ENCODE results near the gene METTL9.
"Not testable (repeated sequence)": the region's sequence is repeated elsewhere in the genome, so short reads cannot be mapped to it uniquely, and the experiment has no call there.

METTL9 gene

DNA sequence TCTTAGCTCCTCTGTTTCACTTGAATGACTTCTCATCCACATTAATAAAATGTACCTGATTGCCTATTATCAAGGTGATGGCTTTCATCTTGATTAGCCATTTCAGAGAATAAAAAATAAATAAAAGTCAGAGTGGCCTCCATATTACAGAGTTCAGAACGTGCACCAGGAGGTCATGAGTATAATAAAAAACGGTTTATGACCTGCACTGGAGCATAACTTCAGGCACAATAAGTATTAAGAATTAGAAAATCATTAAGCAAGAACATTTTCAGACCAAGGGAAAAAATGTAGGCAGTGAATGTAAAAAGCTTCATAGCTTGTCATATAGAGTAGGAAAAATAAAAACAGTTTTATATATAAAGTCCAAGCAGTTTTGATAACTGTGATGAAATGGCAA is 11.4 kb downstream of the METTL9 start:
- no peak for DNase-seq (ENCODE audit: low spot score)

DNA sequence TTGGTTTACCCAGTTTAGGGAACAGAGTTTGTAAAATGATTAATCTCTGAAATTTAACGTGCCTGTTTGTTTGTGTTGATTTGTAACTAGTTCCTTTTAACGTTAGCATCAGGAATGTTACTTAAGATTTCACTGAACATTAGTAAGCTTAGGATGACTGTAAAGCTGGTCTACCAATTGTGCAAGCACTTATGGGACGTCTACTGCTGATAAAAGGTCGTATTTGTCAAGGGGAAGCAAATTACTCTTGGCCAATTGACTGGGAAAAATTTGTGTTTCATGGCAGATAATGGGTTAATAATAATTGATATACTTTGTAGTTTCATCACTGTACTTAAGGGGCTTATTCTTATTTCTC is 11.8 kb downstream of the METTL9 start:
- DNase-seq (ENCODE audit: low spot score), result no peak

DNA sequence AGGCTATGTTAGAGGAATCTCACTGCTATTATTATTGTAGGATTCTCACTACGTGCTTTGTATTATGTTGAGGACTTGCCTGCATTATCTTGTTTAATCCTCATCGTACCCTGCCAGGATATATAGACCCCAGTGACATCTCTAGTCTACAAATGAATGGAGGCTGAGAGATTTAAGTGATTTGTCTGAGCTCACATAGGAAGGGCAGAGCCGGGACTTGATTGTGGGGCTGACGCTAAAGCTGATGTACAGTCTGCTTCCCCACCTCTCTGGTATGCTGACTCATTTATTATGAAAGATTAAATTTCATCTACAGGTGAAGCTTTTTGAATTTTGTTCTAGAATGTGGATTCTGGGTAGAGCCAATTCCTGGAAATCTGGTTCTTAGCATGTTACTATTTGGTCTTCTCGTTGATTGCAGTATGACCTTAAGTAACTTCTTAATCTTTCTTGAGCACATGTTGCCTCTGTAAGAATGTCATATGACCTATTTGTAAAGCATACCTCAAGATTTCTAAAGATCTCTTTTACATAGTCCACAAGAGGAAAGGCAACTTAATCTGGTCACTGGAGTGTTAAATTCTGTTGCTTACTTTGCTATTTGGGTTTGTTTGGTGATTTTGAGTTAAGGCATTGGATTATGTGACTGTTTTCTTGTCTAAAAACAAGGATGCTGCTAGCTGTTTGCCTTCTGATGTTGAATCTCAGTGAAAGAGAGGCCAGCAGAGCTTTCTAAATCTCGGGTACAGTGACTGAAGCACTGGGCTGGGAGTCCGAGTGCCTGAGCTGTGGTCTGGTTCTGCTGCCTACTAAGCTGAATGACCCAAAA is 12.4 kb downstream of the METTL9 start:
- DNase-seq (ENCODE audit: low spot score), result no peak

- no peak for DNase-seq (ENCODE audit: low spot score)
Observed at GRCh38 chr16:21613361-21613760, 14.0 kb downstream of the METTL9 start.

GRCh38 chr16:21613781-21614180 is 14.4 kb downstream of the METTL9 start:
- DNase-seq (ENCODE audit: low spot score), result no peak

GRCh38 chr16:21614896-21615295 is 15.5 kb downstream of the METTL9 start:
- no peak for DNase-seq (ENCODE audit: low spot score)

- DNase-seq (ENCODE audit: low spot score), result no peak
Observed at GRCh38 chr16:21617607-21618006, 18.2 kb downstream of the METTL9 start.

DNA sequence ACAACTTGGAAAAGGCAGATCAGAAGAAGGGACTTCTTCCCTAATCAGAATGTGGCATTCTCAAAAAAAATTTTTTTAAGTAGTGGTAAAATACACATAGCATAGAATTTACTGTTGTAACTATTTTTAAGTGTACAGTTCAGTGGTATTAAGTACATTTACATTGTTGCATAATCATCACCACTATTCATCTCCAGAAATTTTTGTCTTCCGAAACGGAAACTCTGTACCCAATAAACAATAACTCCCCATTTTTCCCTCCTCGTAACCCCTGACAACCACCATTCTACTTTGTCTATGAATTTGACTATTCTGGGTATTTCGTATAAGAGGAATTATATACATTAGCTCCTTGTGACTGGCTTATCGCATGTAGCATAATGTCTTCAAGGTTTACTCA is 18.9 kb downstream of the METTL9 start:
- no peak for DNase-seq (ENCODE audit: low spot score)

DNA sequence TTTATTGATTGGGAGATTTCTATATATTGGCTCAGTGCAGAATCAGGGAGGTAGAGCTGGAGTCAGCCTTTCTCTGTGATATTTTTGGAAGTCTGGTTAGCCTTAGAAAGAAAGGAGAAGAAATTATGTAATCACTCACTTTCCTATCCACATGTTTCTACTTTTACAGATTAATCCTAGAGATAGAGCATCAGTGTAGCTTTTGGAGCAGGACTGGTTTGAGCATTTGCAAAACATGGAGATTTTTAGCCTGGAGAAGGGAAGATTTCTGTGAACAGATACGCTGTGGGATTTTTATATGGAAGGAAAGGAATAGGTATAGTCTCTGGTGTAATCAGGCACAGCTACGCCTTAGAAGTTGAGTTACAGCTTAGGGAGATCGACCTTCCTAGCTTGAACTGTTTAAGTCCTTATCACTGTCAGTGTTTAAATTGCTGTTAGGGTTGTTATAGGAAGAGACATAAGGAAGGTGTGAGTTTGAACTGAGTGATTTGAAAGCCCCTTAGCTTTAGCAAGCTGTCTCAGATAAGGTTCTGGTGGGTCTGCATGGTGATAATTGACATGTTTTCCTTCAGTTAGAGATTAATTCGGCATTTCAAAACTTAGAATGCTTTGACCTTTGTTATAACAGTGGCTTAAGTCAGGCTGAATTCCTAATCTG is 20.5 kb downstream of the METTL9 start:
- DNase-seq (ENCODE audit: low spot score), result no peak

DNA sequence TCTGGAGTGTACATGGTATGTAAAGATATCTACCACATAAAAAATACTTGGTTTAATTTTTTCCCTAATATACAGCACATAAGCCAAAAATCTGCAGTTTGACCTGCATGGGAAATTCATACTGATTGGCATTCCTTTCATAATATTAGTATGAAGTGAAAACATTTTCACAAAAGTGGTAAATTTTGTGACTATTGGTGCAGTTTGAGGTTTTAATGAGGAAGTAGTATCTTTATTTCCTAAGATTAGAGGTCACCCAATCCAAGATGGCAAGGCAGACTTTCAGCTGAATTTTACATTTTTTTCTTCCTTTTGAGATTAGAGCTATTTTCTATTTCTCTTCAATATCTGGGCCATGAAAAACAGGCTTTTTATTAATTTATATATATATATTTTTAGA is 21.2 kb downstream of the METTL9 start:
- DNase-seq (ENCODE audit: low spot score), result no peak

- DNase-seq (ENCODE audit: low spot score), result no peak
Observed at GRCh38 chr16:21622545-21622944, 23.2 kb downstream of the METTL9 start.

GRCh38 chr16:21625026-21625425 is 25.6 kb downstream of the METTL9 start:
- no peak for DNase-seq (ENCODE audit: low spot score)

GRCh38 chr16:21626659-21627277 is 27.4 kb downstream of the METTL9 start:
- DNase-seq (ENCODE audit: low spot score), result peak; percentile 79

GRCh38 chr16:21628121-21628726 is 28.8 kb downstream of the METTL9 start:
- DNase-seq (ENCODE audit: low spot score), result no peak

DNA sequence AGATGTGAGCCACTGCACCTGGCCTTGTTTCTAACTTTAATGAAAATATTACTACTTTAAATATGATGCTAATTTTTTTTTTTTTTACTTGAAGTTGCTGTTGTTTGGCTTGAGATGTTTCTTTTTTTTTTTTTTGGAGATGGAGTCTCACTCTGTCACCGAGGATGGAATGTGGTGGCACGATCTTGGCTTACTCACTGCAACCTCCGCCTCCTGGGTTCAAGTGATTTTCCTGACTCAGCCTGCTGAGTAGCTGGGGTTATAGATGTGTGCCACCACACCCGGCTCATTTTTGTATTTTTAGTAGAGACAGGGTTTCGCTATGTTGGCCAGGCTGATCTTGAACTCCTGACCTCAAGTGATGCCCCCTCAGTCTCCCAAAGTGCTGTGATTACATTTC is 29.4 kb downstream of the METTL9 start:
- no peak for DNase-seq (ENCODE audit: low spot score)

GRCh38 chr16:21629616-21630539 is 30.5 kb downstream of the METTL9 start:
- not testable (repeated sequence) for DNase-seq (ENCODE audit: low spot score)

- not testable (repeated sequence) for DNase-seq (ENCODE audit: low spot score)
Observed at GRCh38 chr16:21630866-21631265, 31.5 kb downstream of the METTL9 start.

DNA sequence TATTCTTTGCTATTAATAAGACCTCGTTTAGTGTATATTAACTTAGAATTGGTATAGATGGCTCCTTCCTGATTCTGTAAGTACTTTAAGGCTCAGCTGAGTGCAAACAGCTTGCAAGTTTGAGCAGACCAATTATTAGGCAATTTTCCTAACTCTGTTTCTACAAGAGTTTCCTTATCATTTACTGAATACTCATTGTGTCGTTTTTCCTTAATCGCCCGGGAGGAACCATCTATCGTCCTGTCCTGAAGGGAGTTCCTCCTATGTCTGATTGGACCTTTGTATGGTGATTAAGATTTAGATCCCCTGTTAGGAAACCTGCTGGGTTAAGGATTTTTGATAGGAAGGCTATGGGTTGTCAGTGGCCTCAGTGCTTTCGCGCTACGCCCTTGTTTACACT is 32.0 kb downstream of the METTL9 start:
- not testable (repeated sequence) for DNase-seq (ENCODE audit: low spot score)

- DNase-seq (ENCODE audit: low spot score), result not testable (repeated sequence)
Observed at GRCh38 chr16:21631951-21632575, 32.7 kb downstream of the METTL9 start.

GRCh38 chr16:21634216-21634615 is 34.8 kb downstream of the METTL9 start:
- DNase-seq (ENCODE audit: low spot score), result no peak

DNA sequence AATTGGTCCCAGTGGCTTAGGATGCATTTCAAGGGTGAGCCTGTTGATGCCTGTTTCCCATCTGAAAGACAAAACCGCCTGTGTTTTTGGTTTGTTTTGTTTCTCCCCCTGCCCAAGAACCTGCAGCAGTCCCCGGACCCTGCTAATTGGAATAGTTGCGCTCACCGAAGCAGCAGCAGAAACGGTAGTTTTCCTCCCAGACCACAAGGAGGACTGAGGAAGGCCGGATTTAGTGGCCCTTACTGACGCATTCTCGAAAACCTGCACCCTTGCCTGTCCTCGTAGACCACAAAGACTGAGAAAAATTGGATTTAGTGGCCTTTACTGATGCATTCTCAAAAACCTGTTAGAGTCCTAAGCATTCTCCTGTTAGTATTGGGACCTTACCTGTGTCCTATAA is 36.3 kb downstream of the METTL9 start:
- not testable (repeated sequence) for DNase-seq (ENCODE audit: low spot score)
